Ramos (cell line): Measurements from ENCODE around the gene HMGCL.
"Not testable (repeated sequence)": the region's sequence is repeated elsewhere in the genome, so short reads cannot be mapped to it uniquely, and the experiment has no call there.

Source experiments
- in situ Hi-C: fragments of 300-500 bp; cut with MboI; formaldehyde crosslinking; loops from one replicate; pipeline ENCODE4 v1.14.3; 2022; ENCODE audit warnings: low sequenced_read_pairs; ENCODE audit not compliant: unreplicated experiment

Gene HMGCL

GRCh38 chr1:23787701-23788100, 37.5 kb downstream of the HMGCL start:
- in situ Hi-C loops: no loop called here

- in situ Hi-C loops: no loop called here
Measured at GRCh38 chr1:23784846-23785245, 40.4 kb downstream of the HMGCL start.

GRCh38 chr1:23783141-23783540, 42.1 kb downstream of the HMGCL start:
- in situ Hi-C loops: not testable (repeated sequence)

- in situ Hi-C loops: no loop called here
Measured at GRCh38 chr1:23779826-23780371, 45.3 kb downstream of the HMGCL start.

GRCh38 chr1:23777979-23778814, 47.0 kb downstream of the HMGCL start, which contains the start of gene PITHD1:
TSS of gene PITHD1 (plus strand) at chr1:23778418. CDS start at chr1:23778516, 98 bp downstream.
- in situ Hi-C loops: no loop called here

GRCh38 chr1:23776217-23776616, 49.0 kb downstream of the HMGCL start:
- in situ Hi-C loops: no loop called here

GRCh38 chr1:23774174-23774880, 50.9 kb downstream of the HMGCL start:
- in situ Hi-C loops: no loop called here

GRCh38 chr1:23772854-23773242, 52.4 kb downstream of the HMGCL start:
- in situ Hi-C loops: no loop called here

GRCh38 chr1:23772049-23772853, 53.0 kb downstream of the HMGCL start:
- in situ Hi-C loops: no loop called here

GRCh38 chr1:23768733-23769132, 56.5 kb downstream of the HMGCL start:
- in situ Hi-C loops: no loop called here

- in situ Hi-C loops: no loop called here
Measured at GRCh38 chr1:23763041-23763577, 62.1 kb downstream of the HMGCL start.

GRCh38 chr1:23759277-23759676, 66.0 kb downstream of the HMGCL start:
- in situ Hi-C loops: loop anchor here (10.0 kb wide), 1 partner anchor 214 kb away; no protein-coding TSS in a partner anchor

GRCh38 chr1:23757812-23758211, 67.4 kb downstream of the HMGCL start:
- in situ Hi-C loops: loop anchor here (10.0 kb wide), 1 partner anchor 213 kb away; no protein-coding TSS in a partner anchor

- in situ Hi-C loops: loop anchor here (10.0 kb wide), 1 partner anchor 212 kb away; no protein-coding TSS in a partner anchor
Measured at GRCh38 chr1:23756676-23757075, 68.6 kb downstream of the HMGCL start.

- in situ Hi-C loops: loop anchor here (10.0 kb wide), 1 partner anchor 208 kb away; no protein-coding TSS in a partner anchor
Measured at GRCh38 chr1:23752909-23753308, 72.3 kb downstream of the HMGCL start.
